Left lung (tissue), 14 donors: ENCODE results near the gene WDR19. TPM values are rescaled to one million over a fixed set of nuclear protein-coding genes. Genes with fewer than 3 reads are reported as not detected.
"Not testable (repeated sequence)": the region's sequence is repeated elsewhere in the genome, so short reads cannot be mapped to it uniquely, and the experiment has no call there.

Experiments
- ATAC-seq: fragments of 200-7000 bp; cut with Tn5 transposase; one replicate; pipeline ENCODE4 v1.9.1; 2020; ENCODE audit warnings: moderate library complexity
- DNase-seq, 4 donors: peaks; one replicate each; pipeline ENCODE4 v3.0.0-alpha.2; 2013 to 2020
- H3K27ac ChIP-seq, 2 donors: fragments of 200-600 bp; sonication (generic) in 1 of 2; one replicate each; pipeline versions ENCODE4 v1.5.0 to v1.8.0; 2020 to 2021
- H3K27me3 ChIP-seq, 2 donors: fragments of 200-600 bp; sonication (generic) in 1 of 2; one replicate each; pipeline versions ENCODE4 v1.5.0 to v1.8.0; 2020 to 2021
- H3K36me3 ChIP-seq, 2 donors: fragments of 200-600 bp; sonication (generic) in 1 of 2; one replicate each; pipeline versions ENCODE4 v1.5.0 to v1.8.0; 2020 to 2021
- H3K4me1 ChIP-seq, 2 donors: fragments of 200-600 bp; one replicate each; pipeline ENCODE4 v1.8.0; 2021
- H3K4me3 ChIP-seq, 2 donors: fragments of 200-600 bp; sonication (generic) in 1 of 2; one replicate each; pipeline versions ENCODE4 v1.5.0 to v1.8.0; 2020 to 2021; ENCODE audit warnings: mild to moderate bottlenecking in 1 of 2
- H3K9me3 ChIP-seq, 2 donors: fragments of 200-600 bp; sonication (generic) in 1 of 2; one replicate each; pipeline versions ENCODE4 v1.5.0 to v1.8.0; 2020 to 2021
- CTCF ChIP-seq, 2 donors: fragments of 200-600 bp; sonication (generic) in 1 of 2; IDR thresholded peaks; one replicate each; pipeline versions ENCODE4 v1.5.0 to v1.8.0; 2021; ENCODE audit warnings: antibody characterized with exemption in 2 of 2
- intact Hi-C, 2 donors: fragments of 100-400 bp; cut with DNase I; formaldehyde crosslinking; loops; one replicate each; pipeline versions ENCODE4 v1.11.2 to v1.14.2; 2022
- long read RNA-seq, 12 donors: library from polyadenylated mRNA in 2 of 12; unstranded in 2 of 12; transcript quantifications; one replicate each; pipeline ENCODE4 v2.0.0 and lab custom pipeline, GENCODE V29; 2019 to 2026
- polyA plus RNA-seq, 6 donors: library from polyadenylated mRNA; unstranded; fragments of 120-200 nt; gene quantifications; one replicate each; pipeline ENCODE4 v1.2.1, GENCODE V29; 2013; ENCODE audit not compliant: insufficient read length in 6 of 6
- total RNA-seq, 2 donors: library from RNA; stranded (reverse); fragmentation: NEBNext Ultra II Directional; extraction: Animal tissue kit (Norgen Biotek cat#: 25700); gene quantifications; one replicate each; pipeline ENCODE4 v1.2.1, GENCODE V29; 2021
- donor health status: DM: no; HTN: yes; CAD: no.
- donor health status: DM: no; HTN: no; CAD: no.

Gene WDR19
- total RNA-seq (10 to 100 TPM; 32.4 to 34.2 TPM), polyA plus RNA-seq (10 to 100 TPM; 68.4 to 95.0 (median 81.3) TPM)
- long read RNA-seq, donor 1, full-length matches to known transcripts, result 4 of 10 reads
- long read RNA-seq, donor 1, partial matches to known transcripts, result 6 of 10 reads
- long read RNA-seq, donor 1, other reads (novel, unspliced or antisense), result 0 of 10 reads
- long read RNA-seq, donor 2, partial matches to known transcripts, result 8 of 10 reads
- long read RNA-seq, donor 2, other reads (novel, unspliced or antisense), result 0 of 10 reads
- long read RNA-seq, donor 3, full-length matches to known transcripts, result 3 of 3 reads
- long read RNA-seq, donor 3, partial matches to known transcripts, result 0 of 3 reads
- long read RNA-seq, donor 3, other reads (novel, unspliced or antisense), result 0 of 3 reads
- long read RNA-seq, donor 4, result 0 reads
- long read RNA-seq, donor 5, full-length matches to known transcripts, result 5 of 5 reads
- long read RNA-seq, donor 5, partial matches to known transcripts, result 0 of 5 reads
- long read RNA-seq, donor 5, other reads (novel, unspliced or antisense), result 0 of 5 reads
- long read RNA-seq, donor 6, full-length matches to known transcripts, result 3 of 3 reads
- long read RNA-seq, donor 6, partial matches to known transcripts, result 0 of 3 reads
- long read RNA-seq, donor 6, other reads (novel, unspliced or antisense), result 0 of 3 reads
- long read RNA-seq, donor 7, partial matches to known transcripts, result 0 of 4 reads
- long read RNA-seq, donor 7, other reads (novel, unspliced or antisense), result 0 of 4 reads
- long read RNA-seq, donor 8, transcript WDR19-217 (4 exons, 708 nt), result major isoform, 5 of 5 reads
- long read RNA-seq, donor 8, partial matches to known transcripts, result 0 of 5 reads
- long read RNA-seq, donor 8, other reads (novel, unspliced or antisense), result 0 of 5 reads
- long read RNA-seq, donor 9, full-length matches to known transcripts, result 1 of 1 reads
- long read RNA-seq, donor 9, partial matches to known transcripts, result 0 of 1 reads
- long read RNA-seq, donor 9, other reads (novel, unspliced or antisense), result 0 of 1 reads
- long read RNA-seq, donor 10, result 0 reads
- long read RNA-seq, donor 11, partial matches to known transcripts, result 0 of 4 reads
- long read RNA-seq, donor 11, other reads (novel, unspliced or antisense), result 0 of 4 reads
- long read RNA-seq, donor 12, full-length matches to known transcripts, result 5 of 5 reads
- long read RNA-seq, donor 12, partial matches to known transcripts, result 0 of 5 reads
- long read RNA-seq, donor 12, other reads (novel, unspliced or antisense), result 0 of 5 reads

GRCh38 chr4:39181905-39182638, at the start of gene WDR19:
TSS of gene WDR19 (plus strand) at chr4:39182529. CDS start at chr4:39182558, 29 bp downstream.
- intact Hi-C loops, result no loop called here
- no peaks in the 10 kb centered on the region for H3K27me3 ChIP-seq
- H3K27ac ChIP-seq, result peak within 1 kb of the TSS; percentile 67 to 77
- TF ChIP-seq CTCF (IDR thresholded peaks at IDR 0.05), result peak; percentile 36 to 39
- H3K4me1 ChIP-seq, result peaks cover 0 to 16% of the 10 kb centered on the region in 2 donors
- peak; percentile 98 to 100 (median 100) for DNase-seq
- peak within 1 kb of the TSS; percentile 83 to 92 for H3K4me3 ChIP-seq
- no peaks in the 10 kb centered on the region for H3K9me3 ChIP-seq
- peak; percentile 99 for ATAC-seq
- H3K36me3 ChIP-seq, result no peaks in the 10 kb centered on the region

GRCh38 chr4:39133623-39134022, 48.7 kb upstream of the WDR19 start:
- Histone ChIP-seq H3K4me3 (no peak overlapping the region), H3K27ac (no peak overlapping the region), H3K9me3 (no peaks in the 10 kb centered on the region), H3K36me3 (no peaks in the 10 kb centered on the region), H3K27me3 (no peaks in the 10 kb centered on the region), H3K4me1 (peaks cover 0 to 10% of the 10 kb centered on the region in 2 donors)
- TF ChIP-seq CTCF (IDR thresholded peaks at IDR 0.05), result no peak
- intact Hi-C loops, result loop anchor here in 1 of 2 donors (10.0 kb wide), 1 partner anchor 229 kb away; no protein-coding TSS in a partner anchor
- no peak for DNase-seq
- no peak for ATAC-seq

GRCh38 chr4:39134683-39135306, 47.5 kb upstream of the WDR19 start:
- Histone ChIP-seq H3K27ac (no peak overlapping the region), H3K9me3 (no peaks in the 10 kb centered on the region), H3K36me3 (no peaks in the 10 kb centered on the region), H3K4me3 (no peak overlapping the region), H3K4me1 (peaks cover 0 to 10% of the 10 kb centered on the region in 2 donors), H3K27me3 (no peaks in the 10 kb centered on the region)
- no peak for DNase-seq
- no peak for ATAC-seq
- intact Hi-C loops, result loop anchor here in 1 of 2 donors (10.0 kb wide), 1 partner anchor 230 kb away; no protein-coding TSS in a partner anchor
- TF ChIP-seq CTCF (IDR thresholded peaks at IDR 0.05), result no peak

GRCh38 chr4:39138227-39138626, 44.1 kb upstream of the WDR19 start:
- ATAC-seq, result not testable (repeated sequence)
- intact Hi-C loops, result loop anchor here in 1 of 2 donors (10.0 kb wide), 1 partner anchor 233 kb away; no protein-coding TSS in a partner anchor

More at GRCh38 chr4:39138227-39138626, 44.1 kb upstream of the WDR19 start:
- not testable (repeated sequence) for H3K4me1 ChIP-seq, H3K9me3 ChIP-seq, DNase-seq, H3K27ac ChIP-seq, H3K36me3 ChIP-seq, H3K4me3 ChIP-seq, H3K27me3 ChIP-seq
